ENCODE results near the gene SLC5A8. TPM values are rescaled to one million over a fixed set of nuclear protein-coding genes. Genes with fewer than 3 reads are reported as not detected.

Gene SLC5A8
- total and polyA plus RNA-seq, 9 of the 15 experiments (the other 6 are each of a cell fraction or from before 2014, with no cell fraction given): not detected

DNA sequence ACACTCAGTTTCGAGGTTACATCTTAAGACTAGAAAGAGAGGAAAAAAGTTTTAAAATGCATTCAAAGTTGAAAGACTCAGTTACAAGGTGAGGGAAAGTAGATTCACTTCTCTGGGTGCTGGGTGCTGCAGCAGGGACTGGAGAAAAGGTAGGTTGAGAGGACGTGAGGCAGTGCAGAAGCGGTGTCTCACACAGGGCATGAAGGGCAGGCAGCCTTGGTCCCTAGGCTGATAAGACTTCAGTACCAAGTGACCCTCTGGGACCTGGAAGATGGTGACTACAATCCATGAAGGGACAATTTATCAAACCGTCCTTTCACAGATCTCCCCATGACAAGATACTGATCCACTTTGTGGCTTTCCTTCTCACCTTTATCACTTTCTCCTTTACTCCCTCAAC, 47.3 kb upstream of the SLC5A8 start:
- no peak overlapping the region for H3K4me2 ChIP-seq (ENCODE audit: insufficient read depth, low read length)
- H3K4me1 ChIP-seq (replicated peaks in 1 of 2; ENCODE audit: control insufficient read depth in 2 of 2, insufficient read depth in 2 of 2, low read length in 2 of 2): no peaks in the 10 kb centered on the region
- no peak for ATAC-seq
- H3K9ac ChIP-seq (ENCODE audit: insufficient read depth in 1 of 2, low read depth in 2 of 2, low read length in 2 of 2): no peak overlapping the region
- POLR2A ChIA-PET: interaction anchor here (0.9 kb wide), 1 partner anchor 10 kb away, joined by 3 read pairs; no protein-coding TSS in a partner anchor
- no peaks in the 10 kb centered on the region for H4K20me1 ChIP-seq (replicated peaks; ENCODE audit: control insufficient read depth, insufficient read depth, low read length)
- 4% methylated on average over 3 of the region's 4 CpGs for WGBS (ENCODE audit: insufficient coverage, low coverage, missing lambda C conversion rate)
- no peaks in the 10 kb centered on the region for H3K79me2 ChIP-seq (ENCODE audit: control insufficient read depth, insufficient read depth, low read length)
- DNase-seq (ENCODE audit: extremely low read depth in 1 of 4, low spot score in 3 of 4): no peak
- no peaks in the 10 kb centered on the region for H3K36me3 ChIP-seq (ENCODE audit: control insufficient read depth, insufficient read depth, low read length)
- H3K4me3 ChIP-seq: no peak overlapping the region
- no peak overlapping the region for H2AFZ ChIP-seq (ENCODE audit: low read depth, low read length)
- CTCF ChIA-PET (ENCODE audit: low intra/inter-chr PET ratio): no interaction called here
- H3K9me1 ChIP-seq (ENCODE audit: control insufficient read depth, insufficient read depth, low read length): no peaks in the 10 kb centered on the region
- no peak overlapping the region for H3K27ac ChIP-seq (ENCODE audit: extremely low read depth, low read depth, low read length)
- TF ChIP-seq EP300 (IDR thresholded peaks at IDR 0.05; ENCODE audit: low read length): no peak
- FAIRE-seq: no peak
- in situ Hi-C loops (cut with MboI) (no loop called here), intact Hi-C loops (cut with micrococcal nuclease) (no loop called here)
- H3K27me3 ChIP-seq (ENCODE audit: control insufficient read depth in 2 of 2, insufficient read depth in 2 of 2, low read length in 2 of 2): no peaks in the 10 kb centered on the region
- H3K9me3 ChIP-seq (replicated peaks; ENCODE audit: control insufficient read depth, insufficient read depth, low read depth, low read length): no peaks in the 10 kb centered on the region
- no TSS peak for BruUV-seq (replicated peaks)

DNA sequence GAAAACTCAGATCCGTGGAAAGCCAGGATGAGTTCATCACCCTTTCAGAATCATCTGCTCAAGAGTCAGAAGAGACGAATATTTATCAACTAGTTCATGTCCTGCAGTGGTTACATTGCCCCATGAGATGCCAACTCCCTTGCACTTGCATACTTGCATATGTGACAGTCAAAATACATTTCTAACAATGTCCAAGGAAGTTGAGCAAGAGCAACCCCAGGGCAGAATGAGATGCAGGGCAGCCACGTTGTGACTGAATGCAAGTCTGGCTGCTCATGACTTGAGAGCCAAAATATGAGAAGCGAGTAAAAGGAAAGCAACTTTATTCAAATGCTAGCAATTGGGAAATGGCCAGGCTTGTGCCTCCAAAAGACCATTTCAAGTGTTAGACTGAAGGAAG, 46.2 kb upstream of the SLC5A8 start:
- H3K4me2 ChIP-seq (ENCODE audit: insufficient read depth, low read length): no peak overlapping the region
- intact Hi-C loops (cut with micrococcal nuclease): no loop called here
- H3K27ac ChIP-seq (ENCODE audit: extremely low read depth, low read depth, low read length): no peak overlapping the region
- WGBS (ENCODE audit: insufficient coverage, low coverage, missing lambda C conversion rate): 6% methylated on average over 4 of the region's 4 CpGs
- FAIRE-seq: no peak
- DNase-seq (ENCODE audit: extremely low read depth in 1 of 4, low spot score in 3 of 4): no peak
- H2AFZ ChIP-seq (ENCODE audit: low read depth, low read length): no peak overlapping the region
- no peaks in the 10 kb centered on the region for H4K20me1 ChIP-seq (replicated peaks; ENCODE audit: control insufficient read depth, insufficient read depth, low read length)
- ChIA-PET POLR2A (no interaction called here), CTCF (ENCODE audit: low intra/inter-chr PET ratio) (no interaction called here)
- no peaks in the 10 kb centered on the region for H3K36me3 ChIP-seq (ENCODE audit: control insufficient read depth, insufficient read depth, low read length)
- H3K4me3 ChIP-seq: no peak overlapping the region
- H3K27me3 ChIP-seq (ENCODE audit: control insufficient read depth in 2 of 2, insufficient read depth in 2 of 2, low read length in 2 of 2): no peaks in the 10 kb centered on the region
- no TSS peak for BruUV-seq (replicated peaks)
- no peaks in the 10 kb centered on the region for H3K9me3 ChIP-seq (replicated peaks; ENCODE audit: control insufficient read depth, insufficient read depth, low read depth, low read length)
- no peaks in the 10 kb centered on the region for H3K4me1 ChIP-seq (replicated peaks in 1 of 2; ENCODE audit: control insufficient read depth in 2 of 2, insufficient read depth in 2 of 2, low read length in 2 of 2)
- in situ Hi-C loops (cut with MboI): no loop called here
- no peak overlapping the region for H3K9ac ChIP-seq (ENCODE audit: insufficient read depth in 1 of 2, low read depth in 2 of 2, low read length in 2 of 2)
- no peak for ATAC-seq
- H3K9me1 ChIP-seq (ENCODE audit: control insufficient read depth, insufficient read depth, low read length): no peaks in the 10 kb centered on the region
- no peaks in the 10 kb centered on the region for H3K79me2 ChIP-seq (ENCODE audit: control insufficient read depth, insufficient read depth, low read length)
- TF ChIP-seq, protein P1, sequence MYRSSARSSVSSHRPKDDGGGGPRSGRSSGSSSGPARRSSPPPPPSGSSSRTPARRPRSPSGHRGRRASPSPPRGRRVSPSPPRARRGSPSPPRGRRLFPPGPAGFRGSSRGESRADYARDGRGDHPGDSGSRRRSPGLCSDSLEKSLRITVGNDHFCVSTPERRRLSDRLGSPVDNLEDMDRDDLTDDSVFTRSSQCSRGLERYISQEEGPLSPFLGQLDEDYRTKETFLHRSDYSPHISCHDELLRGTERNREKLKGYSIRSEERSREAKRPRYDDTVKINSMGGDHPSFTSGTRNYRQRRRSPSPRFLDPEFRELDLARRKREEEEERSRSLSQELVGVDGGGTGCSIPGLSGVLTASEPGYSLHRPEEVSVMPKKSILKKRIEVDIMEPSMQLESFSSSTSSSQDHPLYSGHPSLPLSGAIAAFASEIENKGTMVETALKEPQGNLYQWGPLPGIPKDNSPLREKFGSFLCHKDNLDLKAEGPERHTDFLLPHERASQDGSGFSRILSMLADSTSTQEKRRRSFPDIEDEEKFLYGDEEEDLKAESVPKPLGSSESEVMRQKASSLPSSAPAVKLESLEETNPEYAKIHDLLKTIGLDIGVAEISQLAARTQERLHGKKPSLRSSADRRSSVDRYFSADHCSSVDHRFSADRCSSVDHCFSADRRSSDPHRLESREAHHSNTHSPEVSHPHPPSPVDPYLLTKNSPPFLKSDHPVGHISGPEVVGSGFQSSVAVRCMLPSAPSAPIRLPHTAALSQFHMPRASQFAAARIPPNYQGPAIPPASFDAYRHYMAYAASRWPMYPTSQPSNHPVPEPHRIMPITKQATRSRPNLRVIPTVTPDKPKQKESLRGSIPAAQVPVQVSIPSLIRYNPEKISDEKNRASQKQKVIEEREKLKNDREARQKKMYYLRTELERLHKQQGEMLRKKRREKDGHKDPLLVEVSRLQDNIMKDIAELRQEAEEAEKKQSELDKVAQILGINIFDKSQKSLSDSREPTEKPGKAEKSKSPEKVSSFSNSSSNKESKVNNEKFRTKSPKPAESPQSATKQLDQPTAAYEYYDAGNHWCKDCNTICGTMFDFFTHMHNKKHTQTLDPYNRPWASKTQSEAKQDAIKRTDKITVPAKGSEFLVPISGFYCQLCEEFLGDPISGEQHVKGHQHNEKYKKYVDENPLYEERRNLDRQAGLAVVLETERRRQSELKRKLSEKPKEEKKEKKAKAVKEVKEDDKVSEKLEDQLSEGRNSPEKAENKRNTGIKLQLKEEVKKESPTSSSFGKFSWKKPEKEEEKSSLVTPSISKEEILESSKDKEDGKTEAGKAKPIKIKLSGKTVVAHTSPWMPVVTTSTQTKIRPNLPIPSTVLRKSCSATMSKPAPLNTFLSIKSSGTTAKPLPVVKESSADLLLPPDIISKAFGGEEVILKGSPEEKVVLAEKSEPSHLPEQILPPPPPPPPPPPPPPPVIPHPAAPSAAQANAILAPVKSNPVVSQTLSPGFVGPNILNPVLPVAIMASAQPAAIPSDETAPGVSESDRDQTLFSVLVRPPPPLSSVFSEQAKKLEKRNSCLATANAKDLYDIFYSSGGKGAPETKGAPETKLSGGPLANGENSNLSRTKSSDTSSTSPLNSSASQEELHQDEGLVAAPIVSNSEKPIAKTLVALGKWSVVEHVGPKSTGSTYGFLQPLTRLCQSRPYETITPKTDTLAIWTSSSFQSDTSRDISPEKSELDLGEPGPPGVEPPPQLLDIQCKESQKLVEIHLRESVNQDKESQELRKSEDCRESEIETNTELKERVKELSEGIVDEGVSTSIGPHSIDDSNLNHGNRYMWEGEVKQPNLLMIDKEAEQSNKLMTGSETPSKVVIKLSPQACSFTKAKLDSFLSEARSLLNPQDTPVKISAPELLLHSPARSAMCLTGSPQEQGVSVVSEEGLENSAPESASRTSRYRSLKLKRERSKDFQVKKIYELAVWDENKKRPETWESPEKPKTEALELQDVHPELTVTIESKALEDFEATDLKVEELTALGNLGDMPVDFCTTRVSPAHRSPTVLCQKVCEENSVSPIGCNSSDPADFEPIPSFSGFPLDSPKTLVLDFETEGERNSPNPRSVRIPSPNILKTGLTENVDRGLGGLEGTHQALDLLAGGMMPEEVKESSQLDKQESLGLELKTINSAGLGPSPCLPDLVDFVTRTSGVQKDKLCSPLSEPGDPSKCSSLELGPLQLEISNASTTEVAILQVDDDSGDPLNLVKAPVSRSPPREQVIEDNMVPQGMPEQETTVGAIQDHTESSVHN (IDR thresholded peaks at IDR 0.05; ENCODE audit: borderline replicate concordance in 1 of 2, low read depth in 1 of 2): no peak
- TF ChIP-seq, protein P2, sequence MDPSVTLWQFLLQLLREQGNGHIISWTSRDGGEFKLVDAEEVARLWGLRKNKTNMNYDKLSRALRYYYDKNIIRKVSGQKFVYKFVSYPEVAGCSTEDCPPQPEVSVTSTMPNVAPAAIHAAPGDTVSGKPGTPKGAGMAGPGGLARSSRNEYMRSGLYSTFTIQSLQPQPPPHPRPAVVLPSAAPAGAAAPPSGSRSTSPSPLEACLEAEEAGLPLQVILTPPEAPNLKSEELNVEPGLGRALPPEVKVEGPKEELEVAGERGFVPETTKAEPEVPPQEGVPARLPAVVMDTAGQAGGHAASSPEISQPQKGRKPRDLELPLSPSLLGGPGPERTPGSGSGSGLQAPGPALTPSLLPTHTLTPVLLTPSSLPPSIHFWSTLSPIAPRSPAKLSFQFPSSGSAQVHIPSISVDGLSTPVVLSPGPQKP (CRISPR knock-in tag; IDR thresholded peaks at IDR 0.05): no peak
- TF ChIP-seq, protein P3, sequence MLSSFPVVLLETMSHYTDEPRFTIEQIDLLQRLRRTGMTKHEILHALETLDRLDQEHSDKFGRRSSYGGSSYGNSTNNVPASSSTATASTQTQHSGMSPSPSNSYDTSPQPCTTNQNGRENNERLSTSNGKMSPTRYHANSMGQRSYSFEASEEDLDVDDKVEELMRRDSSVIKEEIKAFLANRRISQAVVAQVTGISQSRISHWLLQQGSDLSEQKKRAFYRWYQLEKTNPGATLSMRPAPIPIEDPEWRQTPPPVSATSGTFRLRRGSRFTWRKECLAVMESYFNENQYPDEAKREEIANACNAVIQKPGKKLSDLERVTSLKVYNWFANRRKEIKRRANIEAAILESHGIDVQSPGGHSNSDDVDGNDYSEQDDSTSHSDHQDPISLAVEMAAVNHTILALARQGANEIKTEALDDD (IDR thresholded peaks at IDR 0.05): no peak
- no peak for TF ChIP-seq SRSF1 (IDR thresholded peaks at IDR 0.05; ENCODE audit: low read depth, low read length)
